NCI-H1694 treated with DMSO at 0.1 percent for 48 hours (cell line): ENCODE measurements around the gene KIF22.
"Not testable (repeated sequence)": the region's sequence is repeated elsewhere in the genome, so short reads cannot be mapped to it uniquely, and the experiment has no call there.

Experiments used
- DNase-seq: peaks from one replicate; lab custom pipeline; 2025; lab: John Stamatoyannopoulos, UW

Gene KIF22

DNA sequence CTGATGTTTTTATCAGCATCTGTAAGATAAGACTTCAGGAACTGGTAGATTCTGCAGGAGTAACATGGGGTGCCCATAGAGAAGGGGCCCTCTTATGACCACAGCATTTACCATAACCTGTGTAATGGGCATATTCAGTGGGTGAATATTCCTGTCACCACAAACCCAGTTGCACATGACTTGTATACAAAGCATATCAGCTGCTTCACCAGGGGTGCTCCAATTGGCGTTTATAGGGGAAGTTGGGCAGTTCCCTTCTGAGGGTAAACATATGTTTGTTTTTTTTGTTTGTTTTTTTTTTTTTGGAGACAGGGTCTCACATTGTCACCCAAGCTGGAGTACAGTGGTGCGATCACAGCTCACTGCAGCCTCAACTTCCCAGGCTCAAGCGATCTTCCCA is 24.0 kb upstream of the KIF22 start:
- DNase-seq: no peak

DNA sequence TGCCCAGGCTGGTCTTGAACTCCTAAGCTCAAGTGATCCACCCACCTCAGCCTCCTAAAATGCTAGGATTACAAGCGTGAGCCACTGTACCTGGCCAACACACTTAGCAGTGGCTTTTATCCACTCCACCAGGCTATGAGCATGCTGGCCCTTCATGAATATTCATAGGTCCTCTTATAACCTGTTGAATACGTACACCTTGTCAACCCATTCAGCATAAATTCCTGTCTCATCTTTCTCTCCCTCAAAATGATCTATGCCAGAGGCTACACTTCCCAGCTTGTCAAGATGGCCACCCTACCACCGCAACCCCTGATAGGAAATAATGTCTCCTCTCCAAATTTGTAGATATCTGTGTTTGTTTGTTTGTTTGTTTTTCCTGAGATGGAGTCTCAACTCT is 23.5 kb upstream of the KIF22 start:
- DNase-seq: no peak

DNA sequence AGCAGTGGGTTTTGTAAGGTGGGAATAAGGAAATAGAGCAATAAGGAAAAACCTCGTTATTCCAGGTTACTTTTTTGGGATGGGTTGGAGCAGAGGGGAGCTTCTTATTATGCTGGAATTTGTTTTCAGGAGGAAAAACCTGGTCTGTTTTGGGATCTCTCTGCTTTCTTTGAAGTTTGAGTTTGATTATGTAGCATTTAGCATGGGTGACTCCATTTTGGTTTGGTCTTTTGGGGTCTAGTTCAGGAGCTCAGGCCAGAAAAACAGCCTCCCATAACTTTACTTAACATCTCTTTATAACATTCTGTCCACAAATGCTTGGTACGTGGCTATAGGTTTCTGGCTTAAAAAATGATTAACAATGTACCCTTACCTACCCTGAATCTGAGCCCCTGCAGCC is 21.0 kb upstream of the KIF22 start:
- no peak for DNase-seq

DNA sequence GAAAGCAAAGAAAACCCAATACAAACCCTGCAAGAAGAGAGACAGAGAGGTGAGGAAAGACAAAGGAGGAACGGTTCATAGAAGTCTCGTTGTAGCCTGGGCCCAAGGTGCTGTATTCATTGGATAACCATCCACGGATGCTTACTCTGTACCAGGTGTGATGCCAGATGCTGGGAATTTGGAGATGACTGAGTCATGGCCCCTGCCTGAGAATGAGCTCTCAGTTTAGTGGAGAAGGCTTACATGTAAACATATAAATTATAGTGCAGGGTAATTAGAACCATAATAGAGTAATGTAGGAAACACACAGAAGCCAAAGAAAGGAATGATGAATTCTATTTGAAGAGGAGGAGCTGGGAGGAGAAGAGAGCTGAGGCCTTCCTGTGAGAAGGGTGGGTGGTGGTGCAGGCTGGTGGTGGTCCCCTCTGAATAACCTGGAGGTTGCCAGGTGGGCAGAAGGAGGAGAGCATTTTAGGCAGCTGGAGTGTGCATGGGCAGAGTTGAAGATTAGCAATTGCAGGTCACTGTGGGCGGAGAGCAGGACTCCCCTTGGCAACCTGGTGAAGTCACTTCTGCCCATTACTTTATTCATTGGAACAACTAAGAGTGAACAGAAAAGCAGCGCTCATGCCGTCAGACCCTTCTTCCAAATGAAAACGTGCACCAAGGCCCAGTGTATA is 20.2 kb upstream of the KIF22 start:
- no peak for DNase-seq

DNA sequence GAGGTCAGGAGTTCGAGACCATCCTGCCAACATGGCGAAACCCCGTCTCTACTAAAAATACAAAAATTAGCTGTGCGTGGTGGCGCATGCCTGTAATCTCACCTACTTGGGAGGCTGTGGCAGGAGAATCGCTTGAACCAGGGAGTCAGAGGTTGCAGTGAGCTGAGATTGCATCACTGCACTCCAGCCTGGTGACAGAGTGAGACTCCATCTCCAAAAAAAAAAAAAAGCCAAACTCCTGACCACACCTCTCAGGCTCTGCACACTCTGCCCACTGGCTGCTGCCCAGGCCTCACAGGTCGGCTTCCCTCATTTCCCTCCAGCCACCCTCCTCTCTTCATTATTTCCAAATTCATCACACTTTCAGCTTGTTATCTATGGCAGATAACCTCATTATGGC is 18.2 kb upstream of the KIF22 start:
- not testable (repeated sequence) for DNase-seq

DNA sequence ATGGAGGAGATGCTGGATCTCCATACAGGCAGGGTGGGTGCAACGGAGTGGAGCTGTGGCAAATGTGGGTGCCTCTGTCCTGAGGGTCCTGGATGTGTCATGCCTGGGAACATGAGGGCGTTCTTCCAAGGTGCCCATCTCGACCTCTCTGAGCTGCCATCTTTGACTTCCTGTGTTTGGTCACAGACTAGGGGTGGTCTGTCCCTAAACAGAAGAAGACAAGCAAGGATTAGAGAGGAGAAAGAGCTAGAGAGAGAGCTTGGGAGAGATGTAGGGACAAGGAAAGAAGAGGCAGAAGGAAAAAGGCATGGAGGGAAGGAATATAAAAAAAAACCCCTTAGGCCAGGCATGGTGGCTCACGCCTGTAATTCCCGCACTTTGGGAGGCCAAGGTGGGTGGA is 15.8 kb upstream of the KIF22 start:
- DNase-seq: no peak

- peak; percentile 10 for DNase-seq
Measured at GRCh38 chr16:29775742-29776408, 14.7 kb upstream of the KIF22 start.

DNA sequence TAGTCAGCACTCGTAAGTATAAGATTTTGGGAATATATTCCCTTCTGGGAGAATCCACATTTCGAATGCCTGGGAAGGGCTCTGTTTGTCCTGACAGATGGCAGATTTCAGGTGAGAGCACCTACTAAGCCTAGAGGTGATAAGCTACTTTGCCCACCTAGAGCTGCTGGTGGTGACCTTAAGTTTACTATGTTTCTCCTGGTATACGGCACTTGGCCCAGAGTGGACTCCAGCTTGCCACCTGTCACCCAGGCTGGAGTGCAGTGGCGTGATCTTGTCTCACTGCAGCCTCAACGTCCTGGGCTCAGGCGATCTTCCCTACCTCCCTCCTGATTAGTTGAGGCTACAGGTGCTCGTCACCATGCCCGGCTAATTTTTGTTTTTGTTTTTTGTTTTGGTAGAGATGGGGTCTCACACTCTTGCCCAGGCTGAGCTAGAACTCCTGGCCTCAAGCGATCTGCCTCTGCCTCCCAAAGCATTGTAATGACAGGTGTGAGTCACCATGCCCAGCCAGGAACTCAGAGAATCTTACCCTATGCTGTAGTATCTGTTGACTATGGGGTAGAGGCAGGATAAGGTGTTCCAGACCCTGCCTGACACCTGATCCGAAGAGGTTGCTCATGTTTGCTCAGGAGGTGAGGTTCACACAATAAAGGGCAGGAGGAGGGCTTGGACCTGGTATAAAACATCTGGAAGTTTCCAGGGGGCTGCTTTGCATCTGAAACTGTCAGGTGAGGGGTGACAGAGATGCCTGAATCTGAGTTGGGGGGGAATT is 12.8 kb upstream of the KIF22 start, which contains the start of gene ZG16:
TSS of gene ZG16 (plus strand) at position 681 of the 775 bp plus-strand sequence. CDS start 1,011 bp downstream, outside the sequence.
- DNase-seq: no peak

DNA sequence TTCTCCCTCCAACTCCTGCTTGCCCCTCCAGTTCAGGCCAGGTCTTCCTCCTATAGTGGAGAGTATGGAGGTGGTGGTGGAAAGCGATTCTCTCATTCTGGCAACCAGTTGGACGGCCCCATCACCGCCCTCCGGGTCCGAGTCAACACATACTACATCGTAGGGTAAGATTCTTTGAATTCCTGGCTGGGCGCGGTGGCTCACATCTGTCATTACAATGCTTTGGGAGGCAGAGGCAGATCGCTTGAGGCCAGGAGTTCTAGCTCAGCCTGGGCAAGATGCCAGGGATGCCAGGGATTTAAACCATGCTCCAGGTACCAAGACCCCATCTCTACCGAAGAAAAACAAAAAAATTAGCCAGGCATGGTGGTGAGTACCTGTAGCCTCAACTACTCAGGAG is 11.1 kb upstream of the KIF22 start:
- DNase-seq: no peak

DNA sequence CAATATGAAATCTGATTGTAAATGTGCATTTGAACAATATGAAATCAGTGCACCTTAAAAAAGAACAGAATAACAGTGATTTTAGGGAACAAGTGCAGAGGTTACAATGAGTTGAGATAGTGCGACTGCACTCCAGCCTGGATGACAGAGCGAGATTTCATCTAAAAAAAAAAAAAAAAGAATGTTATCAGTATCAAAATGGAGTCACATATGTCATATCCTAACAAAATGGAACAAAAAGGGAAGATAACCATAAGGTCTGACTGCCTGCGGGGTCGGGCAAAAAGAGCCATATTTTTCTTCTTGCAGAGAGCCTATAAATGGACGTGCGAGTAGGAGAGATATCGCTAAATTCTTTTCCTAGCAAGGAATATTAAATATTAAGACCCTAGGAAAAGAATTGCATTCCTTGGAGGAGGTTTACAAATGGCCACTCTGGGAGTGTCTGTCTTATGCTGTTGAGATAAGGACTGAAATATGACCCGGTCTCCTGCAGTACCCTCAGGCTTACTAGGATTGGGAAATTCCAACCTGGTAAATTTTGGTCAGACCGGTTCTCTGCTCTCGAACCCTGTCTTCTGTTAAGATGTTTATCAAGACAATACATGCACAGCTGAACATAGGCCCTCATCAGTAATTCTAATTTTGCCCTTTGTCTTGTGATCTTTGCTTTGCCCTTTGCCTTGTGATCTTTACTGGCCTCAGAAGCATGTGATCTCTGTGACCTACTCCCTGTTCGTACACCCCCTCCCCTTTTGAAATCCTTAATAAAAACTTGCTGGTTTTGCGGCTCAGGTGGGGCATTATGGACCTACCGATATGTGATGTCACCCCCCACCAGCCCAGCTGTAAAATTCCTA is 7.2 kb upstream of the KIF22 start:
- not testable (repeated sequence) for DNase-seq

GRCh38 chr16:29784157-29784556 is 6.4 kb upstream of the KIF22 start:
- DNase-seq: no peak

DNA sequence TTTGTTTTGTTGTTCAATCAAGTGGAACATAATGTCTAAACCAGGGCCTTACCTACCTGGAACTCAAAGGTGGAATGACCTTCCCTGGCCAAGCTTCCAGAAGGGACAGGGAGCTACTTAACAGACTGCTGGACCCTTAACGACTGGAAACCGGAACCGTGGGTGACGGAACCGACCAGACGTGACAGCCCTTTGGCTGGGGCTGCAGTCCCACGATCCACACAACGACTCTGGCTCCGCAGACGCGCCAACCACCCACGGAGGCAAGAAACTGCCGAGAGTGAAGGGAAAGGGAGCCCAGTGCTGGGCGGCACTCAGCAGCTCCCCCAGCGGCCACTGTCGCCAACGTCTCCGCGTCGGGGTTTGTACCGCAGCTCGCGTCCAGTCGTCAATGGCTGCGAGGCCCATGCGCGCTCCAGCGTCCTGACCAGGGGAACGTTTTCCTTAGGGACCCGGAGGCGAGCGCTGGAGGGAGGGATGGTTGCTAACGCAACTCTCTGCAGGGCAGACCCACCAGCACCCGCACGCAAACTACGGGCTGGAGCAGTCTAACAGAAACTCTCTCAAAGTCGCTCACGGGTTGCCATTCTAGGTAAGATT is 5.5 kb upstream of the KIF22 start:
- no peak for DNase-seq

DNA sequence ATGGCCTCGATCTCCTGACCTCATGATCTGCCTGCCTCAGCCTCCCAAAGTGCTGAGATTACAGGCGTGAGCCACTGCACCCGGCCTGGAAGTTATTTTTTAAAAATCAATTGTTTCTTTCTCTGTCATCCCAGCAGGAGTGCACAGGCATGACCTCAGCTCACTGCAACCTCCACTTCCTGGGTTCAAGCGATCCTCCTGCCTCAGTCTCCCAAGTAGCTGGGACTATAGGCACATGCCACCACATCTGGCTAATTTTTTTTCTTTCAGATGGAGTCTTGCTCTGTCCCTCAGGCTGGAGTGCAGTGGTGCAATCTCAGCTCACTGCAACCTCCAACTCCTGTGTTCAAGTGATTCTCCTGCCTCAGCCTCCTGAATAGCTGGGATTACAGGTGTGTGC is 3.4 kb upstream of the KIF22 start:
- DNase-seq: not testable (repeated sequence)

DNA sequence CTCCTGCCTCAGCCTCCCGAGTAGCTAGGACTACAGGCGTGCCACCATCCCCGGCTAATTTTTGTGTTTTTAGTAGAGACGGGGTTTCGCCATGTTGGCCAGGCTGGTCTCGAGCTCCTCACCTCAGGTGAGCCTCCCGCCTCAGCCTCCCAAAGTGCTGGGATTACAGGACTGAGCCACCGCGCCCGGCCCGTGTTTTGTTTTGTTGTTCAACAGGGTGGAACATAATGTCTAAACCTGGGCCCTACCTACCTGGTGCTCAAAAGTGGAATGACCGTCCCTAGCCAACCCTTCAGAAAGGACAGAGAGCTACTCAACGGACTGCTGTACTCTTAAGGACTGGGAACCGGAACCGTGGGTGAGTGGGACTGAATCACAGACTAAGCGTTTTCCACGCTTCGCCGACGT is 772 bp upstream of the KIF22 start:
- DNase-seq: no peak

- no peak for DNase-seq
Measured at GRCh38 chr16:29790949-29791844, 646 bp downstream of the KIF22 start.

GRCh38 chr16:29791845-29792807 is 1.6 kb downstream of the KIF22 start:
- DNase-seq: no peak

DNA sequence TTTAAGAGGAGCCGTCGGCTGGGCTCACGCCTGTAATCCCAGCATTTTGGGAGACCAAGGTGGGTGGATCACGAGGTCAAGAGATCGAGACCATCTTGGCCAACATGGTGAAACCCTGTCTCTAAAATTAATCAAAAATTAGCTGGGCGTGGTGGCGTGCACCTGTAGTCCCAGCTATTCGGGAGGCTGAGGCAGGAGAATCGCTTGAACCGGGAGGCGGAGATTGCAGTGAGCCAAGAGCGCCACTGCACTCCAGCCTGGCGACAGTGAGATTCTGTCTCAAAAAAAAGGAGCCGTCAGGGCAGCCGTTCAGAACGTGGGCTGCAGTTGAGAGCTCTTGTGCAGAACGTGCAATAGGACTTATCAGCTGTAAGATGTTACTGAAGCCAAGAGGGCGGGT is 2.6 kb downstream of the KIF22 start:
- DNase-seq: not testable (repeated sequence)

DNA sequence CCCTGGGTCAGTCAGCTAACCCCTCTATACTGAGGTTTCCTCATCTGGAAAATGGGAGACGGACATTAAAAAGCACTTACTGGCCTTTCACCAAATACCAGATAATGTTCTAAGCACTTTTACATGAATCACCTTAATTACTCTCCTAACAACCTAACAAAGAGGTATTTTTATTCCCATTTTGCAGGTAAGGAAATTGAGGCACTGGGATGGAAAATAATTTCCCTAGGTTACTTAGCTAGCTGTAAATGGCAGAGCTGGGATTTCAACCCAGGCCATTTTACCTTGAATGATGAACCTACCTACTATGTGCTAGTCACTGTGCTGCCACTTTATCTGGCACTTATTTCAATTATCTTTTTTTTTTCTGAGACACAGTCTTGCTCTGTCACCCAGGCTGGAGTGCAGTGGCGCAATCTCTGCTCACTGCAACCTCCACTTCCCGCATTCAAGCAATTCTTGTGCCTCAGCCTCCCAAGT is 3.7 kb downstream of the KIF22 start:
- no peak for DNase-seq

GRCh38 chr16:29802416-29802935 is 11.9 kb downstream of the KIF22 start:
- no peak for DNase-seq
